Measurements from ENCODE around the gene CDH13.

Gene CDH13

GRCh38 chr16:83517398-83517797 is 890.6 kb downstream of the CDH13 start:
- Histone ChIP-seq H3K36me3 (ENCODE audit: low read depth) (no peaks in the 10 kb centered on the region), H3K9me3 (ENCODE audit: severe bottlenecking) (peaks cover 4% of the 10 kb centered on the region), H3K4me1 (ENCODE audit: insufficient read depth, poor library complexity, severe bottlenecking) (peaks cover 4% of the 10 kb centered on the region), H3K27me3 (ENCODE audit: insufficient read depth, poor library complexity, severe bottlenecking) (no peaks in the 10 kb centered on the region), H3K27ac (ENCODE audit: poor library complexity, severe bottlenecking) (no peak overlapping the region), H3K4me3 (ENCODE audit: severe bottlenecking) (no peak overlapping the region)
- ATAC-seq (ENCODE audit: low read depth) (no peak), DNase-seq (ENCODE audit: low spot score) (no peak)
- no peak for TF ChIP-seq CTCF (IDR thresholded peaks at IDR 0.05; ENCODE audit: poor library complexity, severe bottlenecking)

DNA sequence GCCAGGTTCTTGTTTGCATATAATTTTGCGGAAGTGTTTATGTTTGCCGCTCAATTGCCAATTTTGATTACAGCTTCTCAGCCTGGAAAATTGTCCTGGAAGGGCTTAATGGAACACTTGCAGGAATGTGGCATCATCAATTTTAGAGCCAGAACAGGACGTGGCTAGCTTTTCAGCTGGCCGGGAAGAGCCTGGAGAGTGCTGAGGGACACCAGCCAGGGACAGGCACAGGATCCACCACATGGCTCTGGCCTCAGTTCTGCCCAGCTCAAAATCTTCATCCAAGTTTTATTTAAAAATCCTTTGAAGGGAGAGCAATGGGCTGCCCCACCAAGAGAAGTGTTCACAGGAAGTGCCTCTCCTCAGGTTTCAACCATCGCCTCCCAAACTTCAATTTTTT is 893.8 kb downstream of the CDH13 start:
- no peaks in the 10 kb centered on the region for H3K4me1 ChIP-seq (ENCODE audit: insufficient read depth, poor library complexity, severe bottlenecking)
- no peak overlapping the region for H3K4me3 ChIP-seq (ENCODE audit: severe bottlenecking)
- H3K27me3 ChIP-seq (ENCODE audit: insufficient read depth, poor library complexity, severe bottlenecking), result no peaks in the 10 kb centered on the region
- H3K9me3 ChIP-seq (ENCODE audit: severe bottlenecking), result peaks cover 4% of the 10 kb centered on the region
- DNase-seq (ENCODE audit: low spot score) (no peak), ATAC-seq (ENCODE audit: low read depth) (no peak)
- no peaks in the 10 kb centered on the region for H3K36me3 ChIP-seq (ENCODE audit: low read depth)
- no peak overlapping the region for H3K27ac ChIP-seq (ENCODE audit: poor library complexity, severe bottlenecking)
- TF ChIP-seq CTCF (IDR thresholded peaks at IDR 0.05; ENCODE audit: poor library complexity, severe bottlenecking), result no peak

- H3K9me3 ChIP-seq (ENCODE audit: severe bottlenecking), result no peaks in the 10 kb centered on the region
- ATAC-seq (ENCODE audit: low read depth), result no peak
- no peaks in the 10 kb centered on the region for H3K27me3 ChIP-seq (ENCODE audit: insufficient read depth, poor library complexity, severe bottlenecking)
- DNase-seq (ENCODE audit: low spot score), result no peak
- peaks cover 7% of the 10 kb centered on the region for H3K4me1 ChIP-seq (ENCODE audit: insufficient read depth, poor library complexity, severe bottlenecking)
- H3K27ac ChIP-seq (ENCODE audit: poor library complexity, severe bottlenecking), result no peak overlapping the region
- no peak for TF ChIP-seq CTCF (IDR thresholded peaks at IDR 0.05; ENCODE audit: poor library complexity, severe bottlenecking)
- H3K4me3 ChIP-seq (ENCODE audit: severe bottlenecking), result no peak overlapping the region
- no peaks in the 10 kb centered on the region for H3K36me3 ChIP-seq (ENCODE audit: low read depth)
Measured at GRCh38 chr16:83530293-83530692, 903.5 kb downstream of the CDH13 start.

DNA sequence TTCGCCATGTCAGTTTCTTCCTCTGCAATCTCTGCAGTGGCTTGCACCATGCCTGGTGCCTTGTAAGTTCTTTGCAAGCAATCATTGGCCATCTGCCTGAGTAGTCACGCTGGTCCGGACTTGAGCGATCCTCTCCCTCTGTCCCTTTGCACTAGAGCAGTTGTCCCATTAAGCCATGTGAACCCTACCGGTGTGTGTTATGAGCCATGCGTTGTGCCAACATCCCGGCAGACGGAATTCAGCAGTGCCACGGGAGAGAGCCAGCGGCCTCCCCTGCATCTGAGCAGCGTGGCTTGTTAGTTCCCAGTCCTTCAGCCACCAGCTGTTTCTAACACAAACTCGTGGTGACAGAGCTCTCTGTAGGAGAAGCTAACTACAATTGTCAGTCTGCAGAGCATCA is 905.9 kb downstream of the CDH13 start:
- Histone ChIP-seq H3K27ac (ENCODE audit: poor library complexity, severe bottlenecking) (peak overlapping the region; percentile 2), H3K27me3 (ENCODE audit: insufficient read depth, poor library complexity, severe bottlenecking) (no peaks in the 10 kb centered on the region), H3K9me3 (ENCODE audit: severe bottlenecking) (no peaks in the 10 kb centered on the region), H3K36me3 (ENCODE audit: low read depth) (no peaks in the 10 kb centered on the region), H3K4me1 (ENCODE audit: insufficient read depth, poor library complexity, severe bottlenecking) (peaks cover 7% of the 10 kb centered on the region), H3K4me3 (ENCODE audit: severe bottlenecking) (no peak overlapping the region)
- TF ChIP-seq CTCF (IDR thresholded peaks at IDR 0.05; ENCODE audit: poor library complexity, severe bottlenecking), result no peak
- DNase-seq (ENCODE audit: low spot score) (no peak), ATAC-seq (ENCODE audit: low read depth) (no peak)

DNA sequence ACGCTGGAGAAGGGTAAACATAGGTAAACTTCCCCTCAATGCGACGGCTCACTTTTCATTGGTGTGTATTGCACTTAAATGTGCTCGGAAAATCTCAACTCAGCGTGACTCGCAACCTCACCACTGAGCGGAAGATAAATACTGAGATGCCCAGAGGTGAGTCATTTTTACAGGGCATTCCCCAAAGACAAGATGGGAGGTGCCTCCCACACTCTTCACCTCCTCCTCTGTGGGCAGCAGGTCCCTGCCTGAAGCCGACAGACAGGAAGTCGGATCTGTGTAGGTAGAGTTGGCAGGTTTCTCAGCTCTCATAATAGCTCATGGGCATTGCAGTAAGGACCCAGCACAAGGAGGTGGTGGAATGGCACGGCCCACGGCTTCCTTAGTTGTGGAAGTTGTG is 906.4 kb downstream of the CDH13 start:
- Histone ChIP-seq H3K4me1 (ENCODE audit: insufficient read depth, poor library complexity, severe bottlenecking) (peaks cover 7% of the 10 kb centered on the region), H3K4me3 (ENCODE audit: severe bottlenecking) (no peak overlapping the region), H3K27ac (ENCODE audit: poor library complexity, severe bottlenecking) (peak overlapping the region; percentile 2), H3K27me3 (ENCODE audit: insufficient read depth, poor library complexity, severe bottlenecking) (no peaks in the 10 kb centered on the region), H3K9me3 (ENCODE audit: severe bottlenecking) (no peaks in the 10 kb centered on the region), H3K36me3 (ENCODE audit: low read depth) (no peaks in the 10 kb centered on the region)
- ATAC-seq (ENCODE audit: low read depth) (peak; percentile 100), DNase-seq (ENCODE audit: low spot score) (peak; percentile 88)
- no peak for TF ChIP-seq CTCF (IDR thresholded peaks at IDR 0.05; ENCODE audit: poor library complexity, severe bottlenecking)

Measured in RWPE2 (cell line).